Activated CD4-positive, alpha-beta memory T cell treated with anti-CD3 and anti-CD28 coated beads, Interleukin-2, amount 10 ng/mL, durations not matched to agents 7 days and 5 days (primary cell): ENCODE data around the gene MAT2A. TPM values are rescaled to one million over a fixed set of nuclear protein-coding genes. Genes with fewer than 3 reads are reported as not detected.
A peak's percentile ranks its signal among the peaks of the same experiment; 100 is the strongest.
"Not testable (repeated sequence)": the region's sequence is repeated elsewhere in the genome, so short reads cannot be mapped to it uniquely, and the experiment has no call there.

Source experiments
- CTCF ChIA-PET: fragments of 350-600 bp; sonication (Branson Sonifier 250); formaldehyde crosslinking; loops from one replicate; lab custom pipeline; 2021; ENCODE audit warnings: antibody characterized with exemption, inconsistent platforms; lab: Charles Lee
- POLR2A ChIA-PET: fragments of 350-600 bp; sonication (Branson Sonifier 250); formaldehyde crosslinking; loops from one replicate; lab custom pipeline; 2021; ENCODE audit warnings: antibody characterized with exemption; lab: Charles Lee
- DNase-seq: peaks from one replicate; pipeline ENCODE4 v3.0.0-alpha.2; 2020
- H3K27ac Mint-ChIP-seq: one replicate; pipeline ENCODE4 v1.8.0; 2021; ENCODE audit warnings: mild to moderate bottlenecking, mixed read lengths
- H3K27me3 Mint-ChIP-seq: one replicate; pipeline ENCODE4 v1.8.0; 2021; ENCODE audit warnings: mixed read lengths
- H3K36me3 Mint-ChIP-seq: one replicate; pipeline ENCODE4 v1.8.0; 2021; ENCODE audit warnings: low read depth, mixed read lengths
- H3K4me1 Mint-ChIP-seq: one replicate; pipeline ENCODE4 v1.8.0; 2021; ENCODE audit warnings: mixed read lengths
- H3K4me3 Mint-ChIP-seq: one replicate; pipeline ENCODE4 v1.8.0; 2021; ENCODE audit warnings: mild to moderate bottlenecking, mixed read lengths
- H3K9me3 Mint-ChIP-seq: one replicate; pipeline ENCODE4 v1.8.0; 2021; ENCODE audit warnings: mixed read lengths
- total RNA-seq, 2 experiments: library from RNA; stranded (reverse); gene quantifications; one replicate each; pipeline ENCODE4 v1.2.3, GENCODE V29; 2021

Gene MAT2A
- total RNA-seq, 2 experiments from 2014 or later = 196 to 199 TPM

- H3K4me3 Mint-ChIP-seq = no peak overlapping the region
- ChIA-PET POLR2A (interaction anchor here (1.0 kb wide), 1 partner anchor 12 kb away, joined by 5 read pairs; no protein-coding TSS in a partner anchor), CTCF (interaction anchor here (2.0 kb wide), 1 partner anchor 21 kb away, joined by 4 read pairs; no protein-coding TSS in a partner anchor)
- H3K36me3 Mint-ChIP-seq = peaks cover 19% of the 10 kb centered on the region
- peaks cover 45% of the 10 kb centered on the region for H3K4me1 Mint-ChIP-seq
- no peaks in the 10 kb centered on the region for H3K9me3 Mint-ChIP-seq
- peak overlapping the region; percentile 2 for H3K27ac Mint-ChIP-seq
- no peak for DNase-seq
- H3K27me3 Mint-ChIP-seq = no peaks in the 10 kb centered on the region
Observed at GRCh38 chr2:85588645-85589044, 49.7 kb downstream of the MAT2A start.

GRCh38 chr2:85589181-85589580 lies 50.2 kb downstream of the MAT2A start:
- ChIA-PET POLR2A (interaction anchor here (1.0 kb wide), 1 partner anchor 11 kb away, joined by 5 read pairs; no protein-coding TSS in a partner anchor), CTCF (no interaction called here)
- Mint-ChIP-seq H3K27ac (no peak overlapping the region), H3K4me1 (peaks cover 42% of the 10 kb centered on the region), H3K36me3 (peaks cover 16% of the 10 kb centered on the region), H3K27me3 (no peaks in the 10 kb centered on the region), H3K9me3 (no peaks in the 10 kb centered on the region), H3K4me3 (no peak overlapping the region)
- no peak for DNase-seq

- no peak for DNase-seq
- H3K27me3 Mint-ChIP-seq = no peaks in the 10 kb centered on the region
- H3K36me3 Mint-ChIP-seq = peaks cover 14% of the 10 kb centered on the region
- H3K4me3 Mint-ChIP-seq = no peak overlapping the region
- ChIA-PET CTCF (interaction anchor here (1.4 to 1.5 kb wide), 2 partner anchors 10 to 38 kb away, joined by 3 read pairs; no protein-coding TSS in a partner anchor), POLR2A (interaction anchor here (0.7 to 1.4 kb wide), 4 partner anchors 10 to 52 kb away, joined by 3 to 4 read pairs (median 4); partner anchors contain the start of genes MAT2A and USP39)
- H3K4me1 Mint-ChIP-seq = peaks cover 44% of the 10 kb centered on the region
- no peaks in the 10 kb centered on the region for H3K9me3 Mint-ChIP-seq
- H3K27ac Mint-ChIP-seq = no peak overlapping the region
Observed at GRCh38 chr2:85589982-85590791, 51.2 kb downstream of the MAT2A start.

GRCh38 chr2:85590950-85591349 lies 52.0 kb downstream of the MAT2A start:
- no peak overlapping the region for H3K4me3 Mint-ChIP-seq
- peaks cover 16% of the 10 kb centered on the region for H3K36me3 Mint-ChIP-seq
- H3K4me1 Mint-ChIP-seq = peaks cover 43% of the 10 kb centered on the region
- no peak for DNase-seq
- no peaks in the 10 kb centered on the region for H3K27me3 Mint-ChIP-seq
- no peaks in the 10 kb centered on the region for H3K9me3 Mint-ChIP-seq
- POLR2A ChIA-PET = interaction anchor here (0.7 to 1.4 kb wide), 4 partner anchors 9 to 52 kb away, joined by 3 to 4 read pairs (median 4); partner anchors contain the start of genes MAT2A and USP39
- CTCF ChIA-PET = interaction anchor here (1.3 to 1.5 kb wide), 3 partner anchors 9 to 39 kb away, joined by 3 read pairs; no protein-coding TSS in a partner anchor
- H3K27ac Mint-ChIP-seq = no peak overlapping the region

- ChIA-PET POLR2A (interaction anchor here (1.1 to 1.4 kb wide), 2 partner anchors 10 to 53 kb away, joined by 3 to 4 read pairs; partner anchors contain the start of gene MAT2A), CTCF (interaction anchor here (1.3 kb wide), 1 partner anchor 15 kb away, joined by 3 read pairs; no protein-coding TSS in a partner anchor)
- H3K4me3 Mint-ChIP-seq = no peak overlapping the region
- H3K9me3 Mint-ChIP-seq = no peaks in the 10 kb centered on the region
- H3K27ac Mint-ChIP-seq = no peak overlapping the region
- H3K27me3 Mint-ChIP-seq = no peaks in the 10 kb centered on the region
- H3K4me1 Mint-ChIP-seq = peaks cover 42% of the 10 kb centered on the region
- peaks cover 17% of the 10 kb centered on the region for H3K36me3 Mint-ChIP-seq
- no peak for DNase-seq
Observed at GRCh38 chr2:85591563-85591962, 52.6 kb downstream of the MAT2A start.

GRCh38 chr2:85592299-85592698 lies 53.3 kb downstream of the MAT2A start:
- not testable (repeated sequence) for H3K27ac Mint-ChIP-seq

GRCh38 chr2:85593023-85593422 lies 54.1 kb downstream of the MAT2A start:
- POLR2A ChIA-PET = interaction anchor here (1.4 to 4.3 kb wide), 3 partner anchors 23 to 266 kb away, joined by 3 to 41 read pairs (median 18); partner anchors contain the start of genes TGOLN2 and USP39

More at GRCh38 chr2:85592299-85592698, 53.3 kb downstream of the MAT2A start:
- CTCF ChIA-PET = interaction anchor here (0.7 to 1.3 kb wide), 4 partner anchors 14 to 1196 kb away, joined by 3 read pairs; no protein-coding TSS in a partner anchor
- Mint-ChIP-seq H3K36me3 (peaks cover 22% of the 10 kb centered on the region), H3K4me1 (peaks cover 45% of the 10 kb centered on the region)
- POLR2A ChIA-PET, H3K9me3 Mint-ChIP-seq, H3K4me3 Mint-ChIP-seq, DNase-seq, H3K27me3 Mint-ChIP-seq: not testable (repeated sequence)

More at GRCh38 chr2:85593023-85593422, 54.1 kb downstream of the MAT2A start:
- Mint-ChIP-seq H3K4me1 (peaks cover 42% of the 10 kb centered on the region), H3K9me3 (no peaks in the 10 kb centered on the region), H3K27me3 (no peaks in the 10 kb centered on the region), H3K4me3 (peak overlapping the region; percentile 14), H3K27ac (no peak overlapping the region), H3K36me3 (peaks cover 27% of the 10 kb centered on the region)
- no peak for DNase-seq
- CTCF ChIA-PET = interaction anchor here (0.9 kb wide), 1 partner anchor 44 kb away, joined by 3 read pairs; no protein-coding TSS in a partner anchor

Other genes with a start within 250 kb of the MAT2A start
- gene TGOLN2, start 211.2 kb upstream of the MAT2A start, total RNA-seq = 100 to 1,000 TPM; 129 to 131 TPM
- gene RETSAT, start 184.6 kb upstream of the MAT2A start, total RNA-seq = 10 to 100 TPM; 30.1 to 31.1 TPM
- gene ELMOD3, start 184.4 kb upstream of the MAT2A start, total RNA-seq = 10 to 100 TPM; 19.2 to 19.4 TPM
- 100 to 1,000 TPM; 167 to 177 TPM for gene CAPG, start 128.8 kb upstream of the MAT2A start, total RNA-seq
- 1 to 10 TPM in 1 of 2 experiments, under 1 TPM in 1; 0.43 to 1.5 TPM for gene SH2D6, start 120.5 kb upstream of the MAT2A start, total RNA-seq
- 10 to 100 TPM; 22.5 to 22.8 TPM for gene GGCX, start 22.3 kb downstream of the MAT2A start, total RNA-seq
- 100 to 1,000 TPM; 132 to 133 TPM for gene VAMP8, start 38.4 kb downstream of the MAT2A start, total RNA-seq
- gene VAMP5, start 45.3 kb downstream of the MAT2A start, total RNA-seq = 10 to 100 TPM; 89.6 to 91.8 TPM
- gene RNF181, start 56.6 kb downstream of the MAT2A start, total RNA-seq = 100 to 1,000 TPM; 117 to 121 TPM
- gene TMEM150A, start 63.5 kb downstream of the MAT2A start, total RNA-seq = 1 to 10 TPM; 1.3 to 2.0 TPM
- gene C2orf68, start 72.9 kb downstream of the MAT2A start, total RNA-seq = 10 to 100 TPM; 48.8 to 50.9 TPM
- gene USP39, start 77.0 kb downstream of the MAT2A start, total RNA-seq = 10 to 100 TPM; 69.1 to 71.2 TPM
- not detected for gene SFTPB, start 129.0 kb downstream of the MAT2A start, total RNA-seq
- gene GNLY, start 155.2 kb downstream of the MAT2A start, total RNA-seq = 100 to 1,000 TPM; 569 to 599 TPM
- under 1 TPM; 0.55 to 0.78 TPM for gene ATOH8, start 214.8 kb downstream of the MAT2A start, total RNA-seq